ENCODE results near the gene JAM3.
A peak's percentile ranks its signal among the peaks of the same experiment; 100 is the strongest.

Gene JAM3

DNA sequence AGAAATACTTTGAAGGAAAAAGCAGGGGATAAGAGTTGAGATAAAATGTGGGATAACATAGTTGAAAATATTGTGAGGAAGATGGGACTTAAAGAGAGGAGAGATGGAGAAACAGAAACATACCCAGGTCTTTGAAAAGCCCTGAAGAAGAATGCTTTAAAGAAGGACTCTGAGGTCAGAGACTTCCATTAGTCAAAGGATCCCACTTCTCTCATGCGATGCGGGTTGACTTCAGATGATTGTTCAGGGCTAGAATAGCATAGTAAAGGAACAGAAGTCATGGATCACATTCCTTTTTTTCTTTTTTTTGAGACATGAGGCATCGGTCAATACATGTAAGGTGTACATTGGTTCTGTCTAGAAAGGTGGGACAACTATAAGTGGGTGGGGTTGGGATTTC lies 3.5 kb upstream of the JAM3 start:
- no peak overlapping the region for H3K4me3 ChIP-seq (ENCODE audit: low read depth, low read length)
- no peak for TF ChIP-seq CTCF (IDR thresholded peaks at IDR 0.05; ENCODE audit: low read depth, low read length)

DNA sequence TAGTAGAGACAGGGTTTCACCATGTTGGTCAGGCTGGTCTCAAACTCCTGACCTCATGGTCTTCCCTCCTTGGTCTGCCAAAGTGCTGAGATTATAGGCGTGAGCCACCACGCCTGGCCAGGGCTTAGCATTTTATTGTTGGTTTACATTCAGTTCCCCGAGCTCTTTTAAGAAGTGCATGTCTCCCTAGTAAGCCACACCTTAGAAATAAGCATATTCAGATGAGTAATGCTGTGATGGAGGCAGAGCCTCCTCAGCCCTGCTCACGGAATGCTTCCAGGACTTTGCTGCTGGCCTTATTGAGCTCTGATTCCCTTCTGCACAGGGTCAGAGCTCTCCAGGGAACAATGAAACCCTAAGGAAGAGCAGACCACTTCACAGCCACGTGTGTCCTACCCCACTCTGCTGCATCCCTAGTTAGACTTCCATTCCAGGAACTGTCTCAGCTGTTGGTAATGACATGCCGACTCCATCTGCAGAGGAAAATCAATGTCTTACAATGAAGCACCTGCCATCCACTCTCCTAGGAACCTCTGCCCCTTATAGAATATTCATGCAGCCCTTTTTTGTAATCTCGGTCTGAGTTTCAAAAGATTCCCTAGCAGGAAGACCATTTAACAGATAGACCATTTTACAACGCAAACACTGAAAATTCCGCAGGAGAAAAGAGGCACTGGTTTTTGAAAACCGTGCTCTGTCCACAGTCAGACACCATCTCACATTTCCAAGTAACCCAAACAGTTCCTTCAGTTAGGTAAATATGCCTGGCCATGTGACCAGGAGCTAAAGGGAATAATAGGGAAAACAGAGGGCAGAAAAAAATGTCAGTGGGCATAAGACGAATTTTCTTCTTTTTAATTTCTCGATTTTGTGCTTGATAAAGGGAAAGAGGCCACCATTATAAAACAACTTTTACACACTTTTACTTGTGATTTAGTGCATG lies 1.7 kb upstream of the JAM3 start:
- H3K4me3 ChIP-seq (ENCODE audit: low read depth, low read length) = no peak overlapping the region
- no peak for TF ChIP-seq CTCF (IDR thresholded peaks at IDR 0.05; ENCODE audit: low read depth, low read length)

- TF ChIP-seq CTCF (IDR thresholded peaks at IDR 0.05; ENCODE audit: low read depth, low read length) = no peak
- peak overlapping the region; percentile 84 for H3K4me3 ChIP-seq (ENCODE audit: low read depth, low read length)
These were observed 812 bp downstream of the JAM3 start for GRCh38 chr11:134069426-134070341.

DNA sequence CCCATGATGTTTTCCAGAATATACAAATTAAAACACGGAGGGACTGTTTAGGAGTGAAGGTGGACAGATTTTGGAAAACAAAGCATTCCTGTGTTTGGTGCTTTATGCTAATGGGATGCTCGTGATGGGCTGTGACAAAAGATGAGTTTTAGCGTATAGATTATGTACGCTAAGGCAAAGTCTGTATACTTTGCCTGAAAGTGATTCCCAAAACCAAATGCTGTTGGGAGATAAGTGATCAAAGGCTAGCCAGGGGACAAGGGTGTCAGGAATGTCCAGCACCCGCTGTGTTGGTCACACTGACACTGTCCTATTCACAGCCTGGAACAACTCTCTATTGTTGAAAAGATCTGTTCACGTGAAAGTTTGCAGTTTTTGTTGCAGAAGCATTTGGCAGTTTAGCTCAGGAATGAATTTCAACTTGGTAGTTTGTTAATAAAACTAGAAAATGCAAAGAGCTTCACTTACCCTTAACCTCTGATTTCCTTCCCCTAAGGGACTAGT lies 1.5 kb downstream of the JAM3 start:
- no peak overlapping the region for H3K4me3 ChIP-seq (ENCODE audit: low read depth, low read length)
- TF ChIP-seq CTCF (IDR thresholded peaks at IDR 0.05; ENCODE audit: low read depth, low read length) = no peak

- no peak overlapping the region for H3K4me3 ChIP-seq (ENCODE audit: low read depth, low read length)
- TF ChIP-seq CTCF (IDR thresholded peaks at IDR 0.05; ENCODE audit: low read depth, low read length) = no peak
These were observed 2.4 kb downstream of the JAM3 start for GRCh38 chr11:134071306-134071705.

- no peak for TF ChIP-seq CTCF (IDR thresholded peaks at IDR 0.05; ENCODE audit: low read depth, low read length)
These were observed 3.0 kb downstream of the JAM3 start for GRCh38 chr11:134071766-134072402.

More at GRCh38 chr11:134071766-134072402, 3.0 kb downstream of the JAM3 start:
- H3K4me3 ChIP-seq (ENCODE audit: low read depth, low read length) = no peak overlapping the region

Data from WI38 (cell line).